ENCODE data around the gene TLK1.

DNA sequence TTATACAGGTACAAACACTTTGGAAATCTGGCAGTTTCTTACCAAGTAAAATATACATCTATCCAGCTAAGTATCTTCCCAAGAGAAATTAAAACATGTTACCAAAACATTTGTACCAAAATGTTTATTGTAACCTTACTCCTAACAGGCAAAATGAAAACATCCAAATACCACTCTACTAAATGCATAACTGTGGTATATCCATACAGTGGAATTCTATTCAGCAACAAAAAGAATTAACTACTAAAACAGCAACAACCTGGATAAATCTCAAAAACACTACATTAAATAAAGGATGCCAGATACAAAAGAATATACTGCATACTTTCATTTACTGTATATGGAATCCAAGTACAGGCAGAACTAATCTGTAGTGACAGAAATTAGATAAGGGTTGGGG, 51.1 kb downstream of the TLK1 start:
- no peak for TF ChIP-seq POLR2A (IDR thresholded peaks at IDR 0.05)
- no peak for TF ChIP-seq EP300 (IDR thresholded peaks at IDR 0.05)
- TF ChIP-seq CTCF (IDR thresholded peaks at IDR 0.05), result no peak
- no peak for TF ChIP-seq POLR2AphosphoS5 (IDR thresholded peaks at IDR 0.05)
